DOHH2 (cell line): ENCODE data around the gene ZNF521.

Experiments
- EZH2phosphoT487 ChIP-seq: fragments of 200-600 bp; sonication (generic); IDR thresholded peaks from 2 replicates; pipeline ENCODE4 v1.6.1; 2017; ENCODE audit warnings: borderline replicate concordance, mild to moderate bottlenecking, antibody characterized with exemption, low read length, moderate library complexity, mixed read lengths
- TF ChIP-seq, protein P1 (sequence below): fragments of 200-600 bp; sonication (generic); IDR thresholded peaks from one replicate; pipeline ENCODE4 v1.5.1; 2014; ENCODE audit warnings: antibody characterized with exemption, mild to moderate bottlenecking, low read depth, low read length; ENCODE audit not compliant: poor library complexity, severe bottlenecking

DNA sequence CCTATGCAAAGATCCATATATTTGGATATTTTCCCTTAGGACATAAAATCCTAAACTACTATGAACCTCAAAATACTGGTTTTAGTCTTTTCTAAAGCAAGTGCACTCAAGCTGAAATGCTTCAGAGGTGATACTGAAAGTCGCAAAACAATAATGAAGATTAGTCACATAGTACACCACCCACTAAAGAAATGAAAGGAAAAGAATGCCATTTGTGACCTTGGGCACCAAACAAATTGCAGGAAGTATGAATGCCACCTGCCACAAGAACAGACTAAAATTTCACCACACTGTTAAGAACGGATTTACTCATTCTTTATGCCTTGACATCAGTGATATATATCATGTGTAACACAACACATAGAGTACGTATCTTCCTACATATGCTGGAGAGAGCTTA lies 161.5 kb downstream of the ZNF521 start:
- TF ChIP-seq, protein P1, sequence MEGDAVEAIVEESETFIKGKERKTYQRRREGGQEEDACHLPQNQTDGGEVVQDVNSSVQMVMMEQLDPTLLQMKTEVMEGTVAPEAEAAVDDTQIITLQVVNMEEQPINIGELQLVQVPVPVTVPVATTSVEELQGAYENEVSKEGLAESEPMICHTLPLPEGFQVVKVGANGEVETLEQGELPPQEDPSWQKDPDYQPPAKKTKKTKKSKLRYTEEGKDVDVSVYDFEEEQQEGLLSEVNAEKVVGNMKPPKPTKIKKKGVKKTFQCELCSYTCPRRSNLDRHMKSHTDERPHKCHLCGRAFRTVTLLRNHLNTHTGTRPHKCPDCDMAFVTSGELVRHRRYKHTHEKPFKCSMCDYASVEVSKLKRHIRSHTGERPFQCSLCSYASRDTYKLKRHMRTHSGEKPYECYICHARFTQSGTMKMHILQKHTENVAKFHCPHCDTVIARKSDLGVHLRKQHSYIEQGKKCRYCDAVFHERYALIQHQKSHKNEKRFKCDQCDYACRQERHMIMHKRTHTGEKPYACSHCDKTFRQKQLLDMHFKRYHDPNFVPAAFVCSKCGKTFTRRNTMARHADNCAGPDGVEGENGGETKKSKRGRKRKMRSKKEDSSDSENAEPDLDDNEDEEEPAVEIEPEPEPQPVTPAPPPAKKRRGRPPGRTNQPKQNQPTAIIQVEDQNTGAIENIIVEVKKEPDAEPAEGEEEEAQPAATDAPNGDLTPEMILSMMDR = no peak
- TF ChIP-seq EZH2phosphoT487 = no peak
